ENCODE data around the gene GAREM2.

- TF ChIP-seq CTCF (conservative IDR thresholded peaks at IDR 0.05 in 1 of 2, IDR thresholded peaks at IDR 0.05 in 1 of 2; ENCODE audit: extremely low read depth in 1 of 2, insufficient read depth in 1 of 2, low read depth in 1 of 2, low read length in 2 of 2) = no peak
- no peak for TF ChIP-seq EZH2 (IDR thresholded peaks at IDR 0.05; ENCODE audit: borderline replicate concordance, low read length)
Observed at GRCh38 chr2:26165403-26165802, 7.5 kb upstream of the GAREM2 start.
